GM19468 (cell line): ENCODE results near the gene FASTK.
"Not testable (repeated sequence)": the region's sequence is repeated elsewhere in the genome, so short reads cannot be mapped to it uniquely, and the experiment has no call there.

ENCODE experiments used
- ATAC-seq: cut with Tn5 transposase; IDR thresholded peaks from one replicate; pipeline ENCODE4 v1.9.1; 2021; ENCODE audit warnings: mild to moderate bottlenecking, moderate library complexity, moderate number of reproducible peaks; ENCODE audit not compliant: unreplicated experiment; ENCODE audit errors: extremely low read depth

FASTK gene

DNA sequence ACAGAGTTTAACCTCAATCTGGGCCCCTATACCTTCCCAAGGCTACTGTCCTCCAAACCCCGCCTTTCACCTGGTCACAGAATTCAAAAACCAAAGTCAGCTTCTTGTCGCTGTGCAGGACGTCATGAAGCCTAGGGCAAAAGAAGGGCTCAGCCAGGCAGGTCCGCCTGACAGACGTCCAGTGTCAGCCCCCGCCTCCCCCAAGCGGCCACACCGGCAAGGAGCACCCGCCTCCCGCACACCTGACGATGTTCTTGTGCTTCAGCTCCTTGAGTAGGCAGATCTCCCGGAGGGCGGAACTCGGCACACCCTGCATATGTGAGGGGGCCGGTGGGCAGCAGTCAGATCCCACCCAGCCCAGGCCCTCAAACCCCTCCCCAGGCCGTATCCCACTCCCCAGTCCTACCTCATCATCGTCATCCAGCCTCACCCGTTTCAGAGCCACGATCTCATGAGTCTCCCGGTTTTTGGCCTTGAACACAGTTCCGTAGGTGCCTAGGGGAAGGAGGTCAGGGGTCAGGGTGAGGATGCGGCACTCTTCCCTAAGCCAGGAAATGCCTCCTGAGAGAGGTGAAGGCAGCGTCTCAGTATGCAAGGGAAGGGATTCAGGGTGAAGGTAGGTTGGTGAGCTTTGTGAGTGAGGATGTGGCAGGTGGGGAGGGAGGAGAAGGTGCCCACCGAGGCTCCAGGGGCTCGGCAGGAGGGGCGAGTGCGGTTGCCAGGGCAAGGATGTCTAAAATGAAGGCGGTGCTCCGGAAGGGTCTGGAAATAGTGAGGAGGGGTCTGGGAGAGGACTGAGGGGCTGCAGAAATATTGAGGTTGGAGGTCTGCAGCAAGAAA is 23.7 kb downstream of the FASTK start:
- no peak for ATAC-seq

DNA sequence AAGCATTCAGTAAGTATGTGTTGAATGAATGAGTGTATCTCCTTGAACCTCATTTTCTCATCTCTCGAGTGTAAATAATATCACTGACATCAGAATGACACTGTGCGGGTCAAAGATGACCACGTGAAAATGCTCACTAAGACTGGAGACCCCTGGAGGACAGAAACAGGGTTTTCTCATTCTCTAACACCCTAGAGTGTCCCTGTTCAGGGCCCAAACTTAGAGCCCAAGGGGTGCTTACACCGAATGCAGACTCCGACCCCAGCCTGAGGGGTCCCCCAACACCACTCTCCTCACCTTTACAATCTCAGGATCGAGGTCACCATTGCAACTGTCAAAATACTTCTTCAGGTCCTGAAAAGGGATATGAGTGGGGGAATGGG is 24.3 kb downstream of the FASTK start:
- no peak for ATAC-seq

DNA sequence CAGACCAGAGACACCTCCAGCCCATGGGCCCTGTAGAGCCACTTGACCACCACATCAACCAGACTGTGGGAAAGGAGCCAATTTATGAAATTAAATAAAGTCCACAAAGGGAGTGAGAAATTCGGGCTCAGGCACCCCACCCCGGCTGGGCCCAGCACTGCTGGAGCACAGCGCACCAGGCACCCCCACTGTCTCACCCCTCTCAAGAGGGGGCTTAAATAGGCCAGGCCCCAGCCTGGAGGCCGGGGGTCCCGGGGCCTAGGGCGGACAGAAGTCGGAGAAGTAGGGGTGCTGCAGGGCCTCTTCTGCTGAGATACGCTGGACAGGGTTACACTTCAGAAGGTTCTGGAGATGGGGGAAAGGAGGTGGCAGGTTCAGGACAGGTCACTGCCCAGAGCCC is 26.9 kb downstream of the FASTK start:
- ATAC-seq: no peak

DNA sequence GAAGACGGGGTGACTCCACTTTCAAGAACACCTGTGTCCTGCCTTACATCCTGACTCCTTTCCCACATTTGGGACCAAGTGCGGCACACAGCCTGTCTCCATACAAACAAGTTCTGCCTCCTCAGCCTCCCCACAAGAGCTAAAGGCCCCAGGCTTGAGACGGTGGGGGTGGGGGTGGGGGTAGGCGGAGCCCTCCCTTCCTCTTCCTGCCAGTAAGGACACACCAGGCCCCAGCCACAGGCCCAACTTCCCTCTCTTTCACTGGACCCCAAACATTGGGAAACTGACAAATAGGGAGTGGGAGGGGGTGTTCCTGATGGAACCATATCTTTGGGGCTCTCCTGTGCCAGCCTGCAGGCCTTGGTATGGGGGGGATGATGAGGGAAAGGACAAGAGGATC is 27.5 kb downstream of the FASTK start:
- ATAC-seq: no peak

DNA sequence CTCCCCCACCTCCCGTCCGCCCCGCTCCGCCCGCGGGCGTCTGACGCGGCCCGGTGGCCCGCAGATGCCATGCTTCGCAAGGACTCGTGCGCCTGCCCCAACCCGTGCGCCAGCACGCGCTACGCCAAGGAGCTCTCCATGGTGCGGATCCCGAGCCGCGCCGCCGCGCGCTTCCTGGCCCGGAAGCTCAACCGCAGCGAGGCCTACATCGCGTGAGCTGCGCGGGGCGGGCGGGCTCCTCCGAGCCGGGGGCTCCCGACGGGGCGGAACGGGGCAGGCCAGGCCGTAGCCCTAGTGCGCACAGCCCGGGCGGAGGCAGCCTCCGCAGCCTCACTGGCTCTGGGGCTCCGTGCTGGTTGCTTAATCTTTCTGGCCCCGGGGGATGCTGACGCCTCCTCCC is 29.5 kb downstream of the FASTK start:
- ATAC-seq: no peak

DNA sequence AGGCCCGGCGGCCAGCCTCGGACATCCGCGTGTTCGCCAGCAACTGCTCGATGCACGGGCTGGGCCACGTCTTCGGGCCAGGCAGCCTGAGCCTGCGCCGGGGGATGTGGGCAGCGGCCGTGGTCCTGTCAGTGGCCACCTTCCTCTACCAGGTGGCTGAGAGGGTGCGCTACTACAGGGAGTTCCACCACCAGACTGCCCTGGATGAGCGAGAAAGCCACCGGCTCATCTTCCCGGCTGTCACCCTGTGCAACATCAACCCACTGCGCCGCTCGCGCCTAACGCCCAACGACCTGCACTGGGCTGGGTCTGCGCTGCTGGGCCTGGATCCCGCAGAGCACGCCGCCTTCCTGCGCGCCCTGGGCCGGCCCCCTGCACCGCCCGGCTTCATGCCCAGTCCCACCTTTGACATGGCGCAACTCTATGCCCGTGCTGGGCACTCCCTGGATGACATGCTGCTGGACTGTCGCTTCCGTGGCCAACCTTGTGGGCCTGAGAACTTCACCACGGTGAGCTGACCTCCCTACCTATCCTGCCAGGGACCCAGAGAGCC is 31.6 kb downstream of the FASTK start:
- no peak for ATAC-seq

DNA sequence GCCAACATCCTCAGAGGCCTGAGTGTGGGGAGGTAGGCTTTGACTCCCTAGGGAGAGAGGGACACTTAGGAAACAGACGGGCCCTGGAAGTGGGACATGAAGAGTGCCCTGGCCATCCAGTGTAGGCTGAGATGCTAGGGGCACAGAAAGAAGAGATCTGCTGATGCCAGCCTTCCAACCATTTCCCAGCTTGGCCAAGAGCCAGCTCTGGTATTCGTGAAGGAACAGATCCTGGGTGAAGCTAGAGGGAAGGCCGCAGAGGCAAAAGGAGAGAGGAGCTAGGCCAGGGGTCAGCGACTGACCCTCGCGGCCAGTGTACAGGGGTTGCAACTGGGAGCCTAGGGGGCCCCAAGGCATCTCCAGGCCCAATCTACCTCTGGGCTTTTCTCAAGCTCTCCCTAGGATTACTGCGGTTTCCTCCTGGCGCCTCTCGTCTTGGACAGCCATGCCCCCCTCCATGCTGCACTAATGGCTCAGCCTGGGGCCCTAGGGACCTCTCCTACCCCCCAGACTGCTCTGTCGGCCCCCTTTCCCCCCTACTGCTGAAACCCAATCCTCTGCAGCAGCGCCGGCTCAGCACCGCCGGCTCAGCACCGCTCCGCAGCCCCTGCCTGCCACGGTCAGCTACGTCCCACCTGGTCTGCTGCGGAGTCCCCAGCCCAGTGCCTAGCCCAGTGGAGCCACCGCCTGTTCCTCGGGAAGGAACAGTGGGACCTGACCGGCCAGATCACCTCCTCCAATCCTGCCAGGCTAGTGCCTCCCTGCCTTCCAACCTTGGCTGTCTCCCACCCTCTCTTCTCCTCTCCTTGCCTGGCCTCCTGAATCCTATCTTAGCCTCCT is 32.4 kb downstream of the FASTK start, which contains the start of gene ASIC3:
ASIC3 (plus strand) TSS at position 556 of the 840 bp plus-strand sequence. CDS start 355 bp downstream, outside the sequence.
- ATAC-seq: no peak

DNA sequence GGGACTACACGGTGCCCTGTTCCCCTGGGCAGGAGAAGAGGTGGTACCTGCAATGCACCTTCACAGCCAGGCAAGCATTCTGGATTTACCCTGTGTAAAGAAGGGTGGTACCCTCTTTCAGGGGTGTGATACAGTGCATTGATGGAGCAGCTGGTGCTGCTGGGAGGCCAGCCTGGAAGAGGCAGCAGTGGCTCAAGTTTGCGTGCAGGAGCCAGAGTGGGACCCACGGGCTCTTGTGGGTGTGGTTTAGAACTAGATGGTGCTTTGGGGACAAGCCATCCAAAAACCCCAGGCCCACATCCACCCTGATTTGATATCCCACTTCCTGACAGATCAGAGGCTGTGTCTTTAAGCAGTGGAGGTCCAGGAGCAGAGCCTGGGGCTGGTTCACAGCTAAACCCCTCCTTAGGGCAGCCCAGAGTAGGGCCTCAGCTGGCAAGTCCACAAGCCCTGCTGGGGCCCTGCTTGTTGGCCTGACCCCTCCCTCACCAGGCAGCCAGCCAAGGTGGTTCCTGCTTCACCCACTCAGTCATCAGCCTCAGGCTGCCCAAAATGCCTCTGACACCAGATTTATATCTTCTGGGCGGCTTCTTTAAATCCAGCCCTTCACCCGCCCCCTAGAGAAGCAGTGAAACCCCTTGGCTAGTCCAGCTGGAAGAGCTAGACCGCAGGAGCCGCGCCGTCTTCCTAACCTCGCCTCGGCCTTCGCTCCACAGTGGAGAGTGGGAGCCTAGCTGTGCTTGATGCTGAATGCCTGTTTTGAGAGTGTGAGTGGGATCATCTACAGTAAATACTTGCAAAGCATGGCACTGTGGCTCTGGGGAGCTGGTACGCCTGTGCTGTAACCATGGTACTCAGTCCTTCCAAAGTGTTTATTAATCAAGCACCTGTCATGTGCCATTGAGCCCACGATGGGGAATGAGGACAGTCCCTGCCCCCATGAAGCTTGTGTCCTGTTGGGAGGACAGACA is 33.7 kb downstream of the FASTK start:
- ATAC-seq: no peak

DNA sequence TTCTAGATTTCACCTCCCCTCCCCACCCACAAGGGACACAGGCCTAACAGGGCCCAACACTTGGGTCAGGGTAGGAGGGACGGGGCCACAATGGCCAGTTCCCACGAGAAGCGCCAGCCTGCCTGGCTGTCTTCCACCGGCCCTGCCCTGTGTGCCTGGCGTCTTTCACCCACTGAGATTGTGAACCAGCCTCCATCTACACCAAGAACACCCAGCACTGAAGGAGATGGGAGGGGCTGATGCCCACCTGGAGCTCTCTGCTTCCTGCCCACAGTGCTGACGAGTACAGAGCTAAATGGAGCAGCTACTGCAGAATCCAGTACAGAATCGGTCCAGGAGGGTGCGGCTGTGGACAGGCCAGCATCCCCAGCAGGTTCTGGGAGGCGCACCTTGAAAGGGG is 34.6 kb downstream of the FASTK start:
- no peak for ATAC-seq

DNA sequence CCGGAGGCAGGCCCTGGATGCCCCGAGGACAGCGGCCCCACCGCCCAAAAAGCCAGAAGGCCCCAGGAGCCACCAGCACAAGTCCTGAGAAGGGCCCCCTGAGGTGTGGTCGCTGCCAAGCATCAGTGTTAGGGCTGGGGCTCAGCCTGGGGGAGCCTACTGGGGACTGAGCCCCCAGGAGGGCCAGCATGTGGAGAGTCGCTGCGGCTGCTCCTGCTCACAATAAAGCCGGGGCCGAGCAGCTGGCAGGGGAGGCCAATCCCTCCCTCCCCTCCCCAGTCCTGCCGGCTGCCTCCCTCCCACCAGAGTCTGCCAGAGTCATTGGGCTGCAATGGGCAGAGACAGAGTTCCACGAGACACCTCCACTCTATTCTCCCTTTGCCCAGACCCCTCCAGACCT is 35.3 kb downstream of the FASTK start:
- no peak for ATAC-seq

DNA sequence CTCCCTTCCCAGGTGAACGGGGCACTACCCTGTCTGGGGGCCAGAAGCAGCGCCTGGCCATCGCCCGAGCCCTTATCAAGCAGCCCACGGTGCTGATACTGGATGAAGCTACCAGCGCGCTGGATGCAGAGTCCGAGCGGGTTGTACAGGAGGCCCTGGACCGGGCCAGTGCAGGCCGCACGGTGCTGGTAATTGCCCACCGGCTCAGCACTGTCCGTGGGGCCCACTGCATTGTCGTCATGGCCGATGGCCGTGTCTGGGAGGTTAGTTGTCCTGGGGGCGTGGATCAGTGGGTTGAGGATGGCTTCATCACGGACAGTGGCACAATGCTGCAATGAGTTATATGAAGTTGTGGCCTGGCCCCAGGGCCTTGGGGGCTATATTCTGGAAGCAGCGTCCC is 36.6 kb downstream of the FASTK start:
- ATAC-seq: no peak

DNA sequence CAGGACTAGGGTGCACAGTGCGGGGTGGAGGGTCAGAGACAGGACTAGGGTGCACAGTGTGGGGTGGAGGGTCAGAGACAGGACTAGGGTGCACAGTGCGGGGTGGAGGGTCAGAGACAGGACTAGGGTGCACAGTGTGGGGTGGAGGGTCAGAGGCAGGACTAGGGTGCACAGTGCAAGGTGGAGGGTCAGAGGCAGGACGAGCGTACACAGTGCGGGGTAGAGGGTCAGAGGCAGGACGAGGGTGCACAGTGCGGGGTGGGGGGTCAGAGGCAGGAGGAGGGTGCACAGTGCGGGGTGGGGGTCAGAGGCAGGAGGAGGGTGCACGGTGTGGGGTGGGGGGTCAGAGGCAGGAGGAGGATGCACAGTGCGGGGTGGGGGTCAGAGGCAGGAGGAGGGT is 37.2 kb downstream of the FASTK start:
- not testable (repeated sequence) for ATAC-seq

DNA sequence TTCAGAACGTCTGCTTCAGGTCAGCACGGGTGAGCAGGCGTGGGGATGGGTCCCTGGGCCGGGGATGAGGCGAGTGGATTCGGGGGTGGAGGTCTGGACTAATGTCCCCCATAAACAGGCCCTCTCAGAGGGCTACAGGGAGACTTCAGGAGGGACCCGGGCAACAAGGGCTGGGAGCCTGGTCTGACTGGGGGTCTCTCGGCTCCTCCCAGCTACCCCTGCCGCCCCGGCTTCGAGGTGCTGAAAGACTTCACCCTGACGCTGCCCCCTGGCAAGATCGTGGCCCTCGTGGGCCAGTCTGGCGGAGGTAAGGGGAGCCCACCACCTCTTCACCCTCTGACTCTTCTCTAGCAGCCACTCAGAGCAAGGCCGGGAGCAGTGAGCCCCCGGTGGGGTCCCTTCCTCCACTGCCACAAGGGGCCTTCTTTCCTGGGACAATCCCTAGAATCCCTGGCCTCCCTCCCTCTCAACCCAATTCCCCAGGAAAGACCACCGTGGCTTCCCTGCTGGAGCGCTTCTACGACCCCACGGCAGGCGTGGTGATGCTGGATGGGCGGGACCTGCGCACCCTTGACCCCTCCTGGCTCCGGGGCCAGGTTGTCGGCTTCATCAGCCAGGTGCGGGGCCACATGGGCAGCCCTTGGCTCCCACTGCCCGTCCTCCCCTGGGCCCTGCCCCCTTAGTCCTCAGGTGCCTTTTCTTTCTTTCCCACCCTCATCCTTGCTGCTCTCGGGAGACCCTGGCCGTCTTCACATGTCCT is 39.8 kb downstream of the FASTK start:
- no peak for ATAC-seq

DNA sequence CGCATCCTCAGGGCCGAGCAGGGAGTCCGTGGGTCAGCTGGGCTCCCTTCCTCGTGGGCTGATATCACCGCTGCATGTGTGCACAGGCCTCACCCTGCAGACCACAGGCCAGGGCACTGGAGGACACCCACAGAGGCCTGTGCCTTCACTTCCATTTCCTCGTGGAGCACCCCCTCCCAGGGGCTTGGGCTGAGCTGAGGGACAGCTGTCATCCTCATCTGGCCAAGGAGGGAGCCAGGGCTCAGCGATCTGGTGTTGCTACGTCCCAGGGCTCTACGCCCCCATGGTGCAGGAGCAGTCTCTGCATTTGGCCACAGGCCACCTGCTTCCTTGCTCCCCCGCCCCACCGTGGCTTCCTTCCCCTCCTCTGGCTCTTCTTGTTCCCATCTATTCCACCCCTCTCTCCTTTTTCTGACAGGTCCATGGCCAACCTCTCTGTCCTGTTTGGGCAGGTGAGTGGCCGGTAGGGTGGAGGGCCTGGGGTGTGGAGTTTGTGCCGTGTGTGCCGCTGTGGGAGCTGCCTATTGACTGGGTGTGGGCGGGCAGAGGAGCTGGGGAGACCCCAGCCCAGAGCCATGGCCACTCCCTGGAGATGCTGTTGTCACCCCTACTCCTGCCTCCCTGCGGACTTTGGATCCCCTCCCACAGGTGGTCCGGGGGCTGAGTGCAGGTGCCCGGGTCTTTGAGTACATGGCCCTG is 40.6 kb downstream of the FASTK start:
- no peak for ATAC-seq

DNA sequence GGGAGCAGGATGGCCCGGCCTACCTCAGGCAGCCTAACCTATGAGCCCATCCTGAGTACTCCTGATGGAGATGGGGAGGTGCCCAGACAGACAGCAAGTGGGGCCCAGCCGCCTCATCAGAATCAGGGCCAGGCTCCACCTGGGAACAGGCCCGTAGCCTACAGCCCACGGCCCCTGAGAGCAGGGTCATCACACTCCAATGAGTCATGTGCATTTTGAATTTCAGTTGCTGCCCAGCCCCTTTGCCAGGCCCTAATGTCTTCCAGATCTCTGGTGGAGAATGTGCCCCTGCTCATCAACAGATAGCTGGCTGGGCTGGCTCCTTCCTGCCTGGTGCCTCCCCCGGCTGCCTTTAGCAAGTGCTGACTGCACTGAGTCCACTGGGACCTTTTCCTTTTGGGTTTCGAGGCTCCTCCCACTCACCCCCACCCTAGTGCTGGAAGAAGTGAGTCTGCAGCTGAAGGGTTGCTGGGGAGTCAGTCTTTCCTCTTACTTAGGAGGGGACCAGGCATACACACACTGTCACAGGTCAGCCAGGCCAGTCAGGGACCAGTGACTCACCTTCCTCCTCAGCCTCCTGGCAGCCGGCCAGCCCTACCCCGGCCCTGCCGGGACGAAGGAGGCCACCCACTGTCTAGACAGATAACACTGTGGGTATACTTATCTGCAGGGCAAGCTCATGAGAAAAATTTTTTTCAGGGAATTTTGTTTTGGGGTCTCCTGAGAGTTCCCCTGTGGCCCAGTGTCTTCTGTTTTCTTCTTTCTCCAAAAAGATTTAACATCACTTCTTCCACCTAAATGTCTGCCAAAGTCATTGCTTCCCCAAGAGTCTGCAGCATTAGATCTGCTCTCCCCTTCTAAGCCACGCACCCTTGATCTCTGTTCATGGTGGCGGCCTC is 41.4 kb downstream of the FASTK start:
- ATAC-seq: no peak

DNA sequence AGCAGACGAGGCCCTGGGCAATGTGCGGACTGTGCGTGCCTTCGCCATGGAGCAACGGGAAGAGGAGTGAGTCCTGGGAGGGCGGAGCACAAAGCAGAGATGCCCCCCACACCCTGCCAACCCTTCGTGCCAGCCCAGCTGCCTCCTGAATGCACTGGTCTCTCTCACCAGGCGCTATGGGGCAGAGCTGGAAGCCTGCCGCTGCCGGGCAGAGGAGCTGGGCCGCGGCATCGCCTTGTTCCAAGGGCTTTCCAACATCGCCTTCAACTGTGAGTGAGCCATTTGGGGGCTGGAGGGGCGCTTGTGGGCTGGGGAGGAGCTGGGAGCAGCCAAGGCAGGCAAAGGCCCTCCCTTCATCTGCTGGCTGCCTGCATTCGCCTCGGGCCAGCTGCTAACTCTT is 44.7 kb downstream of the FASTK start:
- no peak for ATAC-seq

DNA sequence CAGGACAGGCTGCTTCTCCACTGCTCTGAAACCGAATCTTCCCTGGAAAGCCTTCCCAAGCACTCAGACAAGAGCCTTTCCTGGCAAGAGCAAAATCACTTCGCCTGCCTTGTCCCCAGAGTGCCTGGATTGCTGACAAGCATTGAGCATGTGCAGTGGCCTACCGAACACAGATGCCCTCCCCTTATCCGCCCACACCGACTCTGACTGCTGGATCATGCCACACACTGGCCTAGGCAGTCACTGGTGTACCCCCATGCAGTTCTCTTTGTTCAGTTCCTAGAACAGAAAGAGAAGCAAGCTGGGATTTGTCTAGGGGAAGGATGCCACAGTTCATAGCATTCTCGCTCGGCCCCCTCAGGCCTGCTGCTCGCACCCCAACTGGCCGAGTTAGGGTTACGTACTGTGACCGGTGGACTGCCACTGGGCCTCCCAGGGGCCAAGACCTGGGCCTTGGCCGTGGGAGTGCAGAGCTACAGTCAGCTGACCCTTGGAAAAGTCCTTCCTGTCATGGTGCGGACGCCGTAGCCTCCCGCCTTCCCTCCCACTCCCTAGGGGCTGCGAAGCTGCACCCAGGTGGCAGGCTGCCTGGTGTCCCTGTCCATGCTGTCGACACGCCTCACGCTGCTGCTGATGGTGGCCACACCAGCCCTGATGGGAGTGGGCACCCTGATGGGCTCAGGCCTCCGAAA is 45.4 kb downstream of the FASTK start:
- ATAC-seq: no peak
